Measurements from ENCODE around the gene ATP1A3.

Gene ATP1A3

GRCh38 chr19:41918653-41919244 is 75.3 kb downstream of the ATP1A3 start:
- Histone ChIP-seq H3K36me3 (ENCODE audit: control insufficient read depth, insufficient read depth, low read length) (no peaks in the 10 kb centered on the region), H3K27ac (ENCODE audit: low read depth, low read length) (no peak overlapping the region), H3K27me3 (ENCODE audit: control insufficient read depth, insufficient read depth, low read length) (peaks cover 98% of the 10 kb centered on the region), H3K4me3 (ENCODE audit: low read depth, low read length) (no peak overlapping the region), H3K9me3 (ENCODE audit: control insufficient read depth, insufficient read depth, low read depth, low read length) (no peaks in the 10 kb centered on the region), H3K9ac (ENCODE audit: low read length) (no peak overlapping the region), H3K4me1 (ENCODE audit: control insufficient read depth, insufficient read depth, low read length) (peaks cover 16% of the 10 kb centered on the region; the same call in 1 of the 2 replicates)

GRCh38 chr19:41918095-41918494 is 75.9 kb downstream of the ATP1A3 start:
- no peak overlapping the region for H3K4me3 ChIP-seq (ENCODE audit: low read depth, low read length)
- H3K36me3 ChIP-seq (ENCODE audit: control insufficient read depth, insufficient read depth, low read length): no peaks in the 10 kb centered on the region
- peaks cover 100% of the 10 kb centered on the region for H3K27me3 ChIP-seq (ENCODE audit: control insufficient read depth, insufficient read depth, low read length)
- peaks cover 16% of the 10 kb centered on the region; the same call in 1 of the 2 replicates for H3K4me1 ChIP-seq (ENCODE audit: control insufficient read depth, insufficient read depth, low read length)
- no peaks in the 10 kb centered on the region for H3K9me3 ChIP-seq (ENCODE audit: control insufficient read depth, insufficient read depth, low read depth, low read length)
- no peak overlapping the region for H3K27ac ChIP-seq (ENCODE audit: low read depth, low read length)
- no peak overlapping the region for H3K9ac ChIP-seq (ENCODE audit: low read length)

GRCh38 chr19:41917676-41918075 is 76.4 kb downstream of the ATP1A3 start:
- Histone ChIP-seq H3K4me3 (ENCODE audit: low read depth, low read length) (no peak overlapping the region), H3K9ac (ENCODE audit: low read length) (no peak overlapping the region), H3K36me3 (ENCODE audit: control insufficient read depth, insufficient read depth, low read length) (no peaks in the 10 kb centered on the region), H3K4me1 (ENCODE audit: control insufficient read depth, insufficient read depth, low read length) (peaks cover 16% of the 10 kb centered on the region; the same call in 1 of the 2 replicates), H3K27me3 (ENCODE audit: control insufficient read depth, insufficient read depth, low read length) (peaks cover 100% of the 10 kb centered on the region), H3K9me3 (ENCODE audit: control insufficient read depth, insufficient read depth, low read depth, low read length) (no peaks in the 10 kb centered on the region), H3K27ac (ENCODE audit: low read depth, low read length) (no peak overlapping the region)
